ENCODE results near the gene SLC34A1.

The SLC34A1 gene

GRCh38 chr5:177368869-177369644 lies 15.2 kb upstream of the SLC34A1 start:
- no peak overlapping the region for H3K4me3 ChIP-seq (ENCODE audit: low read depth, low read length, poor library complexity, severe bottlenecking)

GRCh38 chr5:177369645-177370440 lies 14.4 kb upstream of the SLC34A1 start:
- Histone ChIP-seq H2AFZ (ENCODE audit: low read length) (no peak overlapping the region), H3K9me2 (ENCODE audit: low read depth, low read length) (no peaks in the 10 kb centered on the region), H3K36me3 (ENCODE audit: insufficient read depth, low read length) (peaks cover 29% of the 10 kb centered on the region), H3K4me1 (ENCODE audit: insufficient read depth, low read length, severe bottlenecking) (peaks cover 29% of the 10 kb centered on the region), H4K20me1 (ENCODE audit: insufficient read depth, low read length) (no peaks in the 10 kb centered on the region), H3F3A (ENCODE audit: insufficient read depth, low read length) (no peaks in the 10 kb centered on the region), H3K4me3 (ENCODE audit: low read depth, low read length, poor library complexity, severe bottlenecking) (no peak overlapping the region), H3K9ac (ENCODE audit: low read length) (peak overlapping the region; percentile 12; the same call in 1 of the 2 replicates), H3K79me2 (ENCODE audit: insufficient read depth, low read length) (no peaks in the 10 kb centered on the region), H3K27ac (ENCODE audit: low read depth, low read length, poor library complexity, severe bottlenecking) (peak overlapping the region; percentile 75), H3K27me3 (ENCODE audit: insufficient read depth, low read length) (no peaks in the 10 kb centered on the region), H3K4me2 (ENCODE audit: low read length) (no peak overlapping the region; the same call in 1 of the 2 replicates), H3K9me3 (ENCODE audit: low read length) (no peaks in the 10 kb centered on the region)
- TF ChIP-seq EZH2 (IDR thresholded peaks at IDR 0.05; ENCODE audit: borderline replicate concordance, low read length): no peak
- TF ChIP-seq, protein P1, sequence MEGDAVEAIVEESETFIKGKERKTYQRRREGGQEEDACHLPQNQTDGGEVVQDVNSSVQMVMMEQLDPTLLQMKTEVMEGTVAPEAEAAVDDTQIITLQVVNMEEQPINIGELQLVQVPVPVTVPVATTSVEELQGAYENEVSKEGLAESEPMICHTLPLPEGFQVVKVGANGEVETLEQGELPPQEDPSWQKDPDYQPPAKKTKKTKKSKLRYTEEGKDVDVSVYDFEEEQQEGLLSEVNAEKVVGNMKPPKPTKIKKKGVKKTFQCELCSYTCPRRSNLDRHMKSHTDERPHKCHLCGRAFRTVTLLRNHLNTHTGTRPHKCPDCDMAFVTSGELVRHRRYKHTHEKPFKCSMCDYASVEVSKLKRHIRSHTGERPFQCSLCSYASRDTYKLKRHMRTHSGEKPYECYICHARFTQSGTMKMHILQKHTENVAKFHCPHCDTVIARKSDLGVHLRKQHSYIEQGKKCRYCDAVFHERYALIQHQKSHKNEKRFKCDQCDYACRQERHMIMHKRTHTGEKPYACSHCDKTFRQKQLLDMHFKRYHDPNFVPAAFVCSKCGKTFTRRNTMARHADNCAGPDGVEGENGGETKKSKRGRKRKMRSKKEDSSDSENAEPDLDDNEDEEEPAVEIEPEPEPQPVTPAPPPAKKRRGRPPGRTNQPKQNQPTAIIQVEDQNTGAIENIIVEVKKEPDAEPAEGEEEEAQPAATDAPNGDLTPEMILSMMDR (IDR thresholded peaks at IDR 0.05; ENCODE audit: low read length): no peak

More at GRCh38 chr5:177368869-177369644, 15.2 kb upstream of the SLC34A1 start:
- Histone ChIP-seq H3K4me1 (ENCODE audit: insufficient read depth, low read length, severe bottlenecking) (peaks cover 29% of the 10 kb centered on the region), H3K27ac (ENCODE audit: low read depth, low read length, poor library complexity, severe bottlenecking) (peak overlapping the region; percentile 75), H3K79me2 (ENCODE audit: insufficient read depth, low read length) (no peaks in the 10 kb centered on the region), H2AFZ (ENCODE audit: low read length) (no peak overlapping the region), H3K27me3 (ENCODE audit: insufficient read depth, low read length) (no peaks in the 10 kb centered on the region), H4K20me1 (ENCODE audit: insufficient read depth, low read length) (no peaks in the 10 kb centered on the region), H3F3A (ENCODE audit: insufficient read depth, low read length) (no peaks in the 10 kb centered on the region), H3K9ac (ENCODE audit: low read length) (peak overlapping the region; percentile 12; the same call in 1 of the 2 replicates), H3K9me3 (ENCODE audit: low read length) (no peaks in the 10 kb centered on the region), H3K4me2 (ENCODE audit: low read length) (no peak overlapping the region; the same call in 1 of the 2 replicates), H3K9me2 (ENCODE audit: low read depth, low read length) (no peaks in the 10 kb centered on the region), H3K36me3 (ENCODE audit: insufficient read depth, low read length) (peaks cover 29% of the 10 kb centered on the region)
- TF ChIP-seq, protein P1 (IDR thresholded peaks at IDR 0.05; ENCODE audit: low read length): peak; percentile 86
- no peak for TF ChIP-seq EZH2 (IDR thresholded peaks at IDR 0.05; ENCODE audit: borderline replicate concordance, low read length)

DNA sequence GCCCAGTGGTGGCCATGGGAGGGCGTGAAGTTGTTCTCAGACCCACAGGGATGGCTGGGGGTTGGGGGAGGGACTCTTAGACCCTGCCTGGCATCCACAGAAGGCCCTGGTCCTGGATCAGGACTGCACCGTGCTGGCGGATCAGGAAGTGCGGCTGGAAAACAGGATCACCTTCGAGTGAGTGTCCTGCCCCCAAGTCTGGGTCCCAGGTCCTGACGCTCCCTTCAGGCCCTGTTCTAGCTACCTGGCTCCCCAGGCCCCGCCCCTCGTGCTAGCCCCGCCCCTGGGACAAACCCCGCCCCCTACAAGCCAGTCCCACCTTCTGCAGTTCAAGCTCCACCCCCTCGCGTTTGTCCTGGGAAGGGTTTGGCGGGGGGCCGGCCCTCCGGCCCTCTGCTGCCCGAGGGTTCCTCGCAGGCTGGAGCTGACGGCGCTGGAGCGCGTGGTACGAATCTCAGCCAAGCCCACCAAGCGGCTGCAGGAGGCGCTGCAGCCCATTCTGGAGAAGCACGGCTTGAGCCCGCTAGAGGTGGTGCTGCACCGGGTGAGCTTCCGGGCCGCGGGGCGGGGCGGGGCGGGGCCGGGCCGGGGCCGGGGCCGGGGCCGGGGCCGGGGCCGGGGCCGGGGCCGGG lies 13.6 kb upstream of the SLC34A1 start:
- no peaks in the 10 kb centered on the region for H4K20me1 ChIP-seq (ENCODE audit: insufficient read depth, low read length)
- H3F3A ChIP-seq (ENCODE audit: insufficient read depth, low read length): no peaks in the 10 kb centered on the region
- H3K9ac ChIP-seq (ENCODE audit: low read length): no peak overlapping the region
- peak overlapping the region; percentile 75 for H3K27ac ChIP-seq (ENCODE audit: low read depth, low read length, poor library complexity, severe bottlenecking)
- H3K36me3 ChIP-seq (ENCODE audit: insufficient read depth, low read length): peaks cover 29% of the 10 kb centered on the region
- H3K27me3 ChIP-seq (ENCODE audit: insufficient read depth, low read length): no peaks in the 10 kb centered on the region
- H2AFZ ChIP-seq (ENCODE audit: low read length): no peak overlapping the region
- no peak for TF ChIP-seq EZH2 (IDR thresholded peaks at IDR 0.05; ENCODE audit: borderline replicate concordance, low read length)
- TF ChIP-seq, protein P1 (IDR thresholded peaks at IDR 0.05; ENCODE audit: low read length): peak; percentile 40
- no peaks in the 10 kb centered on the region for H3K79me2 ChIP-seq (ENCODE audit: insufficient read depth, low read length)
- H3K9me3 ChIP-seq (ENCODE audit: low read length): no peaks in the 10 kb centered on the region
- no peaks in the 10 kb centered on the region for H3K9me2 ChIP-seq (ENCODE audit: low read depth, low read length)
- H3K4me2 ChIP-seq (ENCODE audit: low read length): peak overlapping the region; percentile 3; the same call in 1 of the 2 replicates
- peak overlapping the region; percentile 57 for H3K4me3 ChIP-seq (ENCODE audit: low read depth, low read length, poor library complexity, severe bottlenecking)
- H3K4me1 ChIP-seq (ENCODE audit: insufficient read depth, low read length, severe bottlenecking): peaks cover 29% of the 10 kb centered on the region

Data from OCI-LY1 (cell line).